ENCODE results near the gene CMIP.

DNA sequence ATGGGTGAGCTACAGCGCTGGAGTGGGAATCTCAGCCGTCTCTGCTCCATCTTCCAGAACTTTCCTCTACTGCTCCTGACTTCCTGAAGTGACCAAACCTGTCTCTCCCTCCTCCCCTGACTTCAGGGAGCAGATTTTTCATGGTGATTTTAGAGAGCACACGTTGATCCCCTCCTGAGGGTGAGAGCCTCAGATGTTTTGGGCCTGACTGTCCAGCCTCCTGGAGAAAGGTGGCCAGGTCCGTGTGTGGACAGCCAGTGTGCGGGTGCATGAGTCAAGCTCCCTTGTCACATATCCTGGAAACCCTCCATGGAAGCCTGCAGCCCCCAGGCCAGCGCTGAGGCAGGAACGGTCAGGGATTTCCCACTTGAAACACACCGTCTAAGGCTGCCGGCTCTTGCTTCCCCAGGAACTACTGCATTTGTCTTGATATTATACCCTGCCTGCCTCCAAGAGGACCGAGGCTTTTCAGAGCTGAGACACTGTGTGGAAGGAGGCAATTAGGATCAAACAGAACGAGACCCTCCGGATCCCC is 143.1 kb downstream of the CMIP start:
- TF ChIP-seq CTCF (IDR thresholded peaks at IDR 0.05; ENCODE audit: insufficient read depth, low read length, poor library complexity, severe bottlenecking) (no peak), EZH2phosphoT487 (conservative IDR thresholded peaks at IDR 0.05; ENCODE audit: low read length) (no peak)
